ENCODE data around the gene C1GALT1. TPM values are rescaled to one million over a fixed set of nuclear protein-coding genes. Genes with fewer than 3 reads are reported as not detected.
"Not testable (repeated sequence)": the region's sequence is repeated elsewhere in the genome, so short reads cannot be mapped to it uniquely, and the experiment has no call there.

C1GALT1 gene
- total RNA-seq, 1 donor from 2014 or later: 15.6 TPM

- H3K9me3 Mint-ChIP-seq: peaks cover 8% of the 10 kb centered on the region
- peaks cover 4% of the 10 kb centered on the region for H3K36me3 Mint-ChIP-seq (ENCODE audit: low read depth)
- no peak for DNase-seq (ENCODE audit: low read depth, low spot score)
- no peak overlapping the region for H3K27ac Mint-ChIP-seq (ENCODE audit: unreplicated experiment)
- TF ChIP-seq CTCF (conservative IDR thresholded peaks at IDR 0.05): no peak
- H3K4me3 Mint-ChIP-seq: no peak overlapping the region
- H3K27me3 Mint-ChIP-seq (ENCODE audit: low read depth): peaks cover 4% of the 10 kb centered on the region
- H3K4me1 Mint-ChIP-seq: peaks cover 1% of the 10 kb centered on the region
Measured at GRCh38 chr7:7138897-7139296, 43.4 kb upstream of the C1GALT1 start.

- H3K27ac Mint-ChIP-seq (ENCODE audit: unreplicated experiment); DNase-seq (ENCODE audit: low read depth, low spot score); H3K4me3 Mint-ChIP-seq; H3K36me3 Mint-ChIP-seq (ENCODE audit: low read depth); H3K27me3 Mint-ChIP-seq (ENCODE audit: low read depth); H3K4me1 Mint-ChIP-seq: not testable (repeated sequence)
- H3K9me3 Mint-ChIP-seq: peaks cover 12% of the 10 kb centered on the region
Measured at GRCh38 chr7:7143404-7143803, 38.9 kb upstream of the C1GALT1 start.

GRCh38 chr7:7145151-7145550 lies 37.2 kb upstream of the C1GALT1 start:
- H3K4me3 Mint-ChIP-seq; H3K4me1 Mint-ChIP-seq; H3K36me3 Mint-ChIP-seq (ENCODE audit: low read depth); H3K27ac Mint-ChIP-seq (ENCODE audit: unreplicated experiment); DNase-seq (ENCODE audit: low read depth, low spot score); H3K27me3 Mint-ChIP-seq (ENCODE audit: low read depth): not testable (repeated sequence)
- peaks cover 12% of the 10 kb centered on the region for H3K9me3 Mint-ChIP-seq

GRCh38 chr7:7146837-7147236 lies 35.5 kb upstream of the C1GALT1 start:
- no peak overlapping the region for H3K27ac Mint-ChIP-seq (ENCODE audit: unreplicated experiment)
- H3K27me3 Mint-ChIP-seq (ENCODE audit: low read depth): no peaks in the 10 kb centered on the region
- no peak for DNase-seq (ENCODE audit: low read depth, low spot score)
- peaks cover 7% of the 10 kb centered on the region for H3K4me1 Mint-ChIP-seq
- TF ChIP-seq CTCF (conservative IDR thresholded peaks at IDR 0.05): no peak
- H3K4me3 Mint-ChIP-seq: no peak overlapping the region
- H3K9me3 Mint-ChIP-seq: peaks cover 8% of the 10 kb centered on the region
- peaks cover 7% of the 10 kb centered on the region for H3K36me3 Mint-ChIP-seq (ENCODE audit: low read depth)

GRCh38 chr7:7148798-7149481 lies 33.4 kb upstream of the C1GALT1 start:
- peaks cover 7% of the 10 kb centered on the region for H3K4me1 Mint-ChIP-seq
- no peaks in the 10 kb centered on the region for H3K27me3 Mint-ChIP-seq (ENCODE audit: low read depth)
- DNase-seq (ENCODE audit: low read depth, low spot score): no peak
- peaks cover 4% of the 10 kb centered on the region for H3K9me3 Mint-ChIP-seq
- H3K36me3 Mint-ChIP-seq (ENCODE audit: low read depth): peaks cover 5% of the 10 kb centered on the region
- H3K27ac Mint-ChIP-seq (ENCODE audit: unreplicated experiment): peak overlapping the region; percentile 12
- TF ChIP-seq CTCF (conservative IDR thresholded peaks at IDR 0.05): no peak
- no peak overlapping the region for H3K4me3 Mint-ChIP-seq

GRCh38 chr7:7151285-7151684 lies 31.1 kb upstream of the C1GALT1 start:
- H3K36me3 Mint-ChIP-seq (ENCODE audit: low read depth): peaks cover 5% of the 10 kb centered on the region
- TF ChIP-seq CTCF (conservative IDR thresholded peaks at IDR 0.05): no peak
- H3K9me3 Mint-ChIP-seq: peaks cover 7% of the 10 kb centered on the region
- H3K27ac Mint-ChIP-seq (ENCODE audit: unreplicated experiment): no peak overlapping the region
- peaks cover 7% of the 10 kb centered on the region for H3K4me1 Mint-ChIP-seq
- H3K27me3 Mint-ChIP-seq (ENCODE audit: low read depth): no peaks in the 10 kb centered on the region
- no peak overlapping the region for H3K4me3 Mint-ChIP-seq
- no peak for DNase-seq (ENCODE audit: low read depth, low spot score)
